MM.1S (cell line): ENCODE measurements around the gene NSF.

Experiments
- DNase-seq: peaks from one replicate; pipeline ENCODE4 v3.0.0-alpha.2; 2015
- H2AFZ ChIP-seq: fragments of 300-600 bp; sonication (generic); 2 replicates; pipeline ENCODE4 v1.6.0; 2016; ENCODE audit warnings: antibody characterized with exemption, low read length
- H3F3A ChIP-seq: fragments of 300-600 bp; sonication (generic); 2 replicates; pipeline ENCODE4 v1.6.1; 2016; ENCODE audit warnings: mild to moderate bottlenecking, antibody characterized with exemption, low read length, moderate library complexity, mixed read lengths; ENCODE audit not compliant: insufficient read depth
- H3K27ac ChIP-seq: fragments of 300-600 bp; sonication (generic); 2 replicates; pipeline ENCODE4 v1.5.1; 2016; ENCODE audit warnings: mild to moderate bottlenecking, low read length
- H3K27me3 ChIP-seq: fragments of 300-600 bp; sonication (generic); replicated peaks from 2 replicates; pipeline ENCODE4 v1.6.0; 2016; ENCODE audit warnings: low read length; ENCODE audit not compliant: insufficient read depth
- H3K36me3 ChIP-seq: fragments of 300-600 bp; sonication (generic); replicated peaks from 2 replicates; pipeline ENCODE4 v1.6.1; 2016; ENCODE audit warnings: mild to moderate bottlenecking, low read length, mixed read lengths; ENCODE audit not compliant: insufficient read depth
- H3K4me1 ChIP-seq: fragments of 300-600 bp; sonication (generic); 2 replicates; pipeline ENCODE4 v1.6.1; 2016; ENCODE audit warnings: low read length, mixed read lengths
- H3K4me2 ChIP-seq: fragments of 300-600 bp; sonication (generic); 2 replicates; pipeline ENCODE4 v1.6.0; 2016; ENCODE audit warnings: low read depth, low read length
- H3K4me3 ChIP-seq: fragments of 300-600 bp; sonication (generic); 2 replicates; pipeline ENCODE4 v1.5.1; 2016; ENCODE audit warnings: low read length, mixed read lengths
- H3K79me2 ChIP-seq: fragments of 300-600 bp; sonication (generic); 2 replicates; pipeline ENCODE4 v1.6.1; 2016; ENCODE audit warnings: mixed run types, low read length, mixed read lengths
- H3K9ac ChIP-seq: fragments of 300-600 bp; sonication (generic); 2 replicates; pipeline ENCODE4 v1.6.1; 2016; ENCODE audit warnings: low read length, mixed read lengths
- H3K9me2 ChIP-seq: fragments of 300-600 bp; sonication (generic); replicated peaks from 2 replicates; pipeline ENCODE4 v1.6.1; 2016; ENCODE audit warnings: mild to moderate bottlenecking, low read length, mixed read lengths; ENCODE audit not compliant: insufficient read depth
- H3K9me3 ChIP-seq: fragments of 300-600 bp; sonication (generic); replicated peaks from 2 replicates; pipeline ENCODE4 v1.6.1; 2016; ENCODE audit warnings: mild to moderate bottlenecking, low read length, mixed read lengths; ENCODE audit not compliant: insufficient read depth
- H4K20me1 ChIP-seq: fragments of 300-600 bp; sonication (generic); 2 replicates; pipeline ENCODE4 v1.6.1; 2016; ENCODE audit warnings: mild to moderate bottlenecking, low read length, moderate library complexity, mixed read lengths; ENCODE audit not compliant: insufficient read depth
- EZH2 ChIP-seq: fragments of 300-600 bp; sonication (generic); optimal IDR thresholded peaks from 2 replicates; pipeline ENCODE3; 2017; ENCODE audit warnings: low read depth, mild to moderate bottlenecking, antibody characterized with exemption, low read length, mixed read lengths
- EZH2phosphoT487 ChIP-seq: fragments of 300-600 bp; sonication (generic); IDR thresholded peaks from 2 replicates; pipeline ENCODE4 v1.6.1; 2018; ENCODE audit warnings: antibody characterized with exemption, low read length
- TF ChIP-seq, protein P1 (sequence below): fragments of 300-600 bp; sonication (generic); IDR thresholded peaks from 2 replicates; pipeline ENCODE4 v1.5.1; 2016; ENCODE audit warnings: antibody characterized with exemption, low read length, mixed read lengths

NSF gene

DNA sequence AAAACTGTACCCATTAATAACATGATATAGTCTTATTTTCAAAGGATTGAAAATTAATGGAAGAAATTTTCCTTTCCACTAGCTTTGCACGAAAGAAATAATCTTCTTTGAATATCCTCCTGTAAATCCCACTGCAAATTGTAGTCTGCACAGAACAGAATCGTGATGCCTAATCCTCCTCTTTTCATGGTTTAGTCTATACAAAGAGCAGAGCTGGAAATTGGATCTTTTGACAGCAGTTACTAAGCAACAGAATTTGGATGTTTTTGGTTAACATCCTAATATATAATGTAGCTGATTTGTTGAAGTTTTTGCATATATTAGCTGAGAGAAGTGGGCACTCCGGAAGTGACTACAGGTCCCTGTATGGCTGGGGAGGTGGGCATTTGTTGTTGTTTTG is 129.4 kb downstream of the NSF start:
- no peak overlapping the region for H3K4me3 ChIP-seq
- H3F3A ChIP-seq, result no peaks in the 10 kb centered on the region
- H3K4me1 ChIP-seq, result no peaks in the 10 kb centered on the region
- H4K20me1 ChIP-seq, result no peaks in the 10 kb centered on the region
- TF ChIP-seq, protein P1, sequence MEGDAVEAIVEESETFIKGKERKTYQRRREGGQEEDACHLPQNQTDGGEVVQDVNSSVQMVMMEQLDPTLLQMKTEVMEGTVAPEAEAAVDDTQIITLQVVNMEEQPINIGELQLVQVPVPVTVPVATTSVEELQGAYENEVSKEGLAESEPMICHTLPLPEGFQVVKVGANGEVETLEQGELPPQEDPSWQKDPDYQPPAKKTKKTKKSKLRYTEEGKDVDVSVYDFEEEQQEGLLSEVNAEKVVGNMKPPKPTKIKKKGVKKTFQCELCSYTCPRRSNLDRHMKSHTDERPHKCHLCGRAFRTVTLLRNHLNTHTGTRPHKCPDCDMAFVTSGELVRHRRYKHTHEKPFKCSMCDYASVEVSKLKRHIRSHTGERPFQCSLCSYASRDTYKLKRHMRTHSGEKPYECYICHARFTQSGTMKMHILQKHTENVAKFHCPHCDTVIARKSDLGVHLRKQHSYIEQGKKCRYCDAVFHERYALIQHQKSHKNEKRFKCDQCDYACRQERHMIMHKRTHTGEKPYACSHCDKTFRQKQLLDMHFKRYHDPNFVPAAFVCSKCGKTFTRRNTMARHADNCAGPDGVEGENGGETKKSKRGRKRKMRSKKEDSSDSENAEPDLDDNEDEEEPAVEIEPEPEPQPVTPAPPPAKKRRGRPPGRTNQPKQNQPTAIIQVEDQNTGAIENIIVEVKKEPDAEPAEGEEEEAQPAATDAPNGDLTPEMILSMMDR, result no peak
- TF ChIP-seq EZH2 (no peak), EZH2phosphoT487 (no peak)
- H3K36me3 ChIP-seq, result no peaks in the 10 kb centered on the region
- H3K27ac ChIP-seq, result no peak overlapping the region
- no peaks in the 10 kb centered on the region for H3K27me3 ChIP-seq
- H2AFZ ChIP-seq, result no peak overlapping the region
- DNase-seq, result no peak
- H3K79me2 ChIP-seq, result no peaks in the 10 kb centered on the region
- H3K9me2 ChIP-seq, result no peaks in the 10 kb centered on the region
- no peaks in the 10 kb centered on the region for H3K9me3 ChIP-seq
- no peak overlapping the region for H3K4me2 ChIP-seq
- no peak overlapping the region for H3K9ac ChIP-seq

DNA sequence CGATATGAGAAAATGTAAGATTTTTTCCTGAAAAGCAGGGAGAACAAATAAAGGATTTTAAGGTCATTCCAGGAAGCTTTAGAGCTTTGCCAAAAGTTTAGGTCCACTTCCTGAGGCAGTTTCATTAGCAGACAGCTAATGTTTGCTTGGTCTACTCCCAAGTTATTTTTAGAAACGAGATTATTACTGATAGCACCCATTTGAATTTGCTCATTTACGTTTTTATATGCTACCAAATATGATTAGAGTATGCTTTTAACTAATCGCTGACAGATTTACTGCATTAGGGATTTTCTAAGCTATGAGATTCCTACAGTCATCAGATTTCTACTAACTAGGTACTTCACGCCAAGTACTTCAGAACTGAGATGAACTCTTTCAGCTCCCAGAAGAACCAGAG is 129.9 kb downstream of the NSF start:
- H3K9ac ChIP-seq, result no peak overlapping the region
- no peaks in the 10 kb centered on the region for H3K9me3 ChIP-seq
- H3K9me2 ChIP-seq, result no peaks in the 10 kb centered on the region
- H3K27ac ChIP-seq, result no peak overlapping the region
- no peaks in the 10 kb centered on the region for H3K4me1 ChIP-seq
- no peaks in the 10 kb centered on the region for H3K36me3 ChIP-seq
- TF ChIP-seq EZH2 (no peak), EZH2phosphoT487 (no peak)
- TF ChIP-seq, protein P1, result no peak
- no peaks in the 10 kb centered on the region for H3K27me3 ChIP-seq
- no peak overlapping the region for H2AFZ ChIP-seq
- H3K4me3 ChIP-seq, result no peak overlapping the region
- DNase-seq, result no peak
- no peaks in the 10 kb centered on the region for H3F3A ChIP-seq
- H4K20me1 ChIP-seq, result no peaks in the 10 kb centered on the region
- H3K4me2 ChIP-seq, result no peak overlapping the region
- no peaks in the 10 kb centered on the region for H3K79me2 ChIP-seq

DNA sequence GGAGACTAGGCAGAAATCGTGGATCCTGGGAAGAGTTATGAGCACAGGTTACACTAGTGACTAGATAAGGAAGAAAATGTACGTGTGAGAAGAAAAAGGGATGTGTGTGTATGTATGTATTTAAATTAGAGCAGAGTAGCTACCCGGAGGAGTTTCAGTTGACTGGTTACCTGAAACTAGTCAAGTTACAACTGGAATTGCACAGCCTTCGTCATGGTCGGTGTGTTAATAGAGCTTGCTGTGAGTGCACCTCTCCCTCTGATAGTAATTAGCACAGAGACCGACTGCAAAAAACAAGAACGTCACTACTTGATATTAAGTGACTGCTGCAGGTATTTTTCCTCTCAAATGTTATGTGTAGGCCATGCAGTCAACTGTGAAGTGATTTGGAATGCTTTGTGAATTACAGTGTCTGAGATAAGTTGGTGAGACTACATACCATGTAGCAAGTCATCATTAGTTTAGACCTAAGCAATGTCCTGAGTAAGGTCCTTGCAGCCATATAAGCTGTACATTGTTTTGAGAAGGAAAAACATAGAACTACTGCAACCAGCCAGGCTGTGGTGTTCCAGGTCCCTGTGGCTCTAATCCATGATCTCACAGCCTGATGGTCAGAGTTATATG is 132.3 kb downstream of the NSF start:
- Histone ChIP-seq H3K4me3 (no peak overlapping the region), H4K20me1 (no peaks in the 10 kb centered on the region), H3K9ac (no peak overlapping the region), H2AFZ (no peak overlapping the region), H3K36me3 (no peaks in the 10 kb centered on the region), H3K27ac (no peak overlapping the region), H3K4me1 (no peaks in the 10 kb centered on the region), H3K27me3 (no peaks in the 10 kb centered on the region), H3K4me2 (no peak overlapping the region), H3K79me2 (no peaks in the 10 kb centered on the region), H3K9me3 (no peaks in the 10 kb centered on the region), H3F3A (no peaks in the 10 kb centered on the region), H3K9me2 (no peaks in the 10 kb centered on the region)
- TF ChIP-seq, protein P1, result no peak
- TF ChIP-seq EZH2 (no peak), EZH2phosphoT487 (no peak)
- no peak for DNase-seq
